Mesendoderm (in vitro differentiated cells): ENCODE data around the gene LRSAM1.

Experiments used
- DNase-seq: peaks from one replicate; pipeline ENCODE4 v3.0.0; 2013
- H2AK5ac ChIP-seq: 2 replicates; pipeline ENCODE4 v1.6.1; 2013; ENCODE audit warnings: low read length, inconsistent platforms
- H2BK120ac ChIP-seq: 2 replicates; pipeline ENCODE4 v1.6.1; 2013; ENCODE audit warnings: low read depth, mild to moderate bottlenecking, low read length, moderate library complexity, mixed read lengths
- H2BK15ac ChIP-seq: replicated peaks from 2 replicates; pipeline ENCODE4 v1.6.1; 2013; ENCODE audit warnings: low read depth, mild to moderate bottlenecking, moderate library complexity
- H2BK5ac ChIP-seq: 2 replicates; pipeline ENCODE4 v1.6.1; 2013; ENCODE audit warnings: low read length, inconsistent platforms
- H3K18ac ChIP-seq: 2 replicates; pipeline ENCODE4 v1.6.1; 2013; ENCODE audit warnings: mild to moderate bottlenecking, low read length, mixed read lengths
- H3K23ac ChIP-seq: one replicate; pipeline ENCODE4 v1.6.1; 2013; ENCODE audit warnings: low read length
- H3K27ac ChIP-seq: 2 replicates; pipeline ENCODE4 v1.5.1; 2013; ENCODE audit warnings: low read depth, mild to moderate bottlenecking, inconsistent platforms, low read length, moderate library complexity
- H3K27me3 ChIP-seq: 2 replicates; pipeline ENCODE4 v1.6.1; 2013; ENCODE audit warnings: low read length, control low read depth, mild to moderate bottlenecking, inconsistent platforms; ENCODE audit not compliant: insufficient read depth, poor library complexity
- H3K36me3 ChIP-seq: 2 replicates; pipeline ENCODE4 v1.6.1; 2013; ENCODE audit warnings: low read length, inconsistent platforms; ENCODE audit not compliant: control insufficient read depth, insufficient read depth
- H3K4ac ChIP-seq: one replicate; pipeline ENCODE4 v1.6.1; 2013; ENCODE audit warnings: low read depth, mild to moderate bottlenecking, low read length, moderate library complexity
- H3K4me1 ChIP-seq: 2 replicates; pipeline ENCODE4 v1.6.1; 2013; ENCODE audit warnings: low read depth, low read length, inconsistent platforms; ENCODE audit not compliant: control insufficient read depth
- H3K4me2 ChIP-seq: 2 replicates; pipeline ENCODE4 v1.6.1; 2013; ENCODE audit warnings: low read length
- H3K4me3 ChIP-seq: 2 replicates; pipeline ENCODE4 v1.5.1; 2013; ENCODE audit warnings: mild to moderate bottlenecking, low read length
- H3K56ac ChIP-seq: one replicate; pipeline ENCODE4 v1.6.1; 2013; ENCODE audit warnings: low read length
- H3K79me1 ChIP-seq: 2 replicates; pipeline ENCODE4 v1.6.1; 2013; ENCODE audit warnings: low read length, inconsistent platforms
- H3K79me2 ChIP-seq: 2 replicates; pipeline ENCODE4 v1.6.1; 2013; ENCODE audit warnings: mild to moderate bottlenecking, low read length; ENCODE audit not compliant: control insufficient read depth, insufficient read depth
- H3K9ac ChIP-seq: 2 replicates; pipeline ENCODE4 v1.6.1; 2013; ENCODE audit warnings: low read length, inconsistent platforms
- H4K5ac ChIP-seq: one replicate; pipeline ENCODE4 v1.6.1; 2013; ENCODE audit warnings: low read length
- H4K8ac ChIP-seq: one replicate; pipeline ENCODE4 v1.6.1; 2013; ENCODE audit warnings: low read depth, mild to moderate bottlenecking, control low read depth, low read length, moderate library complexity
- WGBS: extraction: QIAGEN DNeasy Blood & Tissue Kit; methylation state at CpG from one replicate; pipeline ENCODE4 v1.1.7; 2013; ENCODE audit warnings: low lambda C conversion rate, missing lambda C conversion rate; ENCODE audit not compliant: insufficient coverage; ENCODE audit errors: extremely low coverage; 5-methylcytosine and 5-hydroxymethylcytosine counted together

The LRSAM1 gene

DNA sequence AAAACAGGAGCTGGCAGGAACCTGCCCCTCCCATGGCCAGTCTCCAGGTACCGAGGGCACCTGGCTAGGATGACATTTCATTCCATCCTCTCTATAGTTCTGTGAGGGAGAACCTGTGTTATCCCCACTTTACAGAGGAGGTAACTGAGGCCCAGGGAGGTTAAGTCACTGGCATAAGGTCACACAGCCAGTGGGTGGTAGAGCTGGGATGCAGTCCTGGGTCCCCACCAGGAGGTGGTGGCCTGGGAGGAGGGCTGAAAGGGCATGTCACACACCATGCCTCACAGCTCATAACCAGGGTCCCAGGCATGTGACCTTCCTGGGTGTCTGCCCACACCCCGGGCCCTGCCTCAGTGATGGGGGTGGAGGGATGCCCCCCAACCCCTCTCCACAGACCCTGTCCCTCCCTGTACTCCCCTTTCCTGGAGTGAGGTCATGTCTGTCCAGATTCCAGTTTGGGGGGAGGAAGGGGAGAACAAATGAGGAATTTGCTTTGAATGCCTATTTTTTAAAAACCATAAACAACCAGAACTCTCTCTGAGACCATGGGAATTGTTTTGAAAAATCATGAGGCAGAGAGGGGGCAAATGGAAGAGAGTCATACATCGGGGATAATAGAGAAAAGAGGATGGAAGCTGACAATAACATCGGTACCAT lies 83.1 kb downstream of the LRSAM1 start:
- H2BK120ac ChIP-seq: no peak overlapping the region
- H3K4me1 ChIP-seq: no peaks in the 10 kb centered on the region
- no peak overlapping the region for H4K5ac ChIP-seq
- H3K27ac ChIP-seq: no peak overlapping the region
- no peak overlapping the region for H3K9ac ChIP-seq
- H2BK15ac ChIP-seq: no peak overlapping the region
- peaks cover 5% of the 10 kb centered on the region for H3K79me1 ChIP-seq
- no peak overlapping the region for H3K56ac ChIP-seq
- no peak overlapping the region for H3K18ac ChIP-seq
- DNase-seq: no peak
- no peak overlapping the region for H4K8ac ChIP-seq
- no peaks in the 10 kb centered on the region for H3K79me2 ChIP-seq
- no peak overlapping the region for H3K23ac ChIP-seq
- H3K36me3 ChIP-seq: no peaks in the 10 kb centered on the region
- no peak overlapping the region for H3K4ac ChIP-seq
- no peak overlapping the region for H3K4me3 ChIP-seq
- no peak overlapping the region for H2AK5ac ChIP-seq
- no CpG with 5 or more reads among the region's 4 CpGs for WGBS
- no peak overlapping the region for H3K4me2 ChIP-seq
- no peaks in the 10 kb centered on the region for H3K27me3 ChIP-seq
- no peak overlapping the region for H2BK5ac ChIP-seq

DNA sequence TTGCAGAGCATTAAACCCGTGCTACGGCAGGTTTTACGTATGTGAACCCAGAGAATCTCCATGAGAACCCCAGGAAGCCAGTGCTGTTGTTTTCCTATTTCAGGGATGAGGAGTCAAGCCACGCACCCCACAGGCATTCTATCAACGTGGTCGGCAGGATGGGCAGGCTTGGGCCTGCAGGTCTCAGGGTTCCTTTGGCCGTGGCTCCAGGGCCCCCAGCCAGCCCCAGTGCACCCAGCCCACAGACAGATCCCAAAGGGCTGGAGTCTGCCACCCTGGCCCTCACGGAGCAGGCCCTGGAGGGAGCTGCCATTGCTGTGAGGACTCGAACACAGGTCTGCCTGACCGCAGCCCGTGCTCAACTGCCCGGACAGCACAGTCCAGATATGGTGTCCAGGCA lies 83.6 kb downstream of the LRSAM1 start:
- no peak overlapping the region for H4K8ac ChIP-seq
- H3K27ac ChIP-seq: no peak overlapping the region
- H3K18ac ChIP-seq: no peak overlapping the region
- H3K4me1 ChIP-seq: no peaks in the 10 kb centered on the region
- no peak overlapping the region for H2AK5ac ChIP-seq
- H3K23ac ChIP-seq: no peak overlapping the region
- no peaks in the 10 kb centered on the region for H3K79me2 ChIP-seq
- H2BK120ac ChIP-seq: no peak overlapping the region
- no peak overlapping the region for H3K56ac ChIP-seq
- no peaks in the 10 kb centered on the region for H3K27me3 ChIP-seq
- no peak for DNase-seq
- no peaks in the 10 kb centered on the region for H3K36me3 ChIP-seq
- H3K4me2 ChIP-seq: no peak overlapping the region
- H3K79me1 ChIP-seq: peaks cover 7% of the 10 kb centered on the region
- H3K4ac ChIP-seq: no peak overlapping the region
- no peak overlapping the region for H3K4me3 ChIP-seq
- WGBS: no CpG with 5 or more reads among the region's 12 CpGs
- H2BK15ac ChIP-seq: no peak overlapping the region
- no peak overlapping the region for H4K5ac ChIP-seq
- H3K9ac ChIP-seq: no peak overlapping the region
- no peak overlapping the region for H2BK5ac ChIP-seq

DNA sequence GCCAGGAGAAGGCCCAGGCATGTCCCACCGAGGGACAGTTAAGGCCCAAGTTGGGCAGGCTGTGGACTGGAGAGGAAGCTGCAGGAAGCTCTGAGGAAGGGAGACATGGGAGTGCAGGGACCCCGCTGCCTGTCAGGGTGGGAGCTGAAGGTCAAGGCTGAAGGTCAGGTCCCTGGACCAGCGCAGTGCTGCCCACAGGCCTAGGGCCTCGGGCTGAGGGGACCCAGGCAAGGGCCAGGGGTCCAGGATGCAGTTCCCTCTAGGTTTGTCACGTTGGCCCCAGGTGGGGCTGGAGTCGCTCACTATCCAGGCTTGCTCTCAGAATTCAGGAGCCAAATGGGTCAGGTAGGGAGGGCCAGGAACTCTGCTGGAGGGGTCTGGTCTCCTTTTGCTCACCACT lies 84.1 kb downstream of the LRSAM1 start:
- H3K79me1 ChIP-seq: peaks cover 9% of the 10 kb centered on the region

DNA sequence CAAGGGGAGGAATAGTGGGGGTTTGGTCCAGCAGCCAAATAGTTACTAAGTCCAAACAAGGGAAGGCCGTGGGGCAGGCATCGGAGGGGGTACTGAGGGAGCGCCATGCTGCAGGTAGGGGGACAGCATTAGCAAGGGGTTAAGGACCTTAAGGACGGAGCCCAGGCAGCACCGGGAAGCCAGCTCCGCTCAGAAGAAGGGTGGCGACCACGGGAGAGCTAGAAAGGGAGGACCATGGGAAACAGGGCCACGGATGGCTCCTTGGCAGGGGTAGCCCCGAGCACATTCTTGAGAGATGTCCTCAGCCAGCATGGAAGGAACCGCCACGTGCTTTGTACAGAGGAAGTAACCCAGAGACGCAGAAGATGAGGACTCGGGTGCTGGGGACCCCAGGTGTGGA lies 84.5 kb downstream of the LRSAM1 start:
- Histone ChIP-seq H2AK5ac (no peak overlapping the region), H3K27ac (no peak overlapping the region), H3K79me1 (peaks cover 12% of the 10 kb centered on the region), H3K23ac (no peak overlapping the region), H3K4ac (no peak overlapping the region), H2BK5ac (no peak overlapping the region), H3K36me3 (no peaks in the 10 kb centered on the region), H3K9ac (no peak overlapping the region), H2BK120ac (no peak overlapping the region), H3K56ac (no peak overlapping the region), H3K18ac (no peak overlapping the region), H2BK15ac (no peak overlapping the region), H3K4me2 (no peak overlapping the region), H3K4me3 (no peak overlapping the region), H3K4me1 (no peaks in the 10 kb centered on the region), H3K27me3 (no peaks in the 10 kb centered on the region), H4K8ac (no peak overlapping the region), H3K79me2 (peaks cover 6% of the 10 kb centered on the region), H4K5ac (no peak overlapping the region)
- no CpG with 5 or more reads among the region's 14 CpGs for WGBS
- no peak for DNase-seq

More for the DNA sequence above, 84.1 kb downstream of the LRSAM1 start:
- WGBS: no CpG with 5 or more reads among the region's 6 CpGs
- no peak overlapping the region for H2BK120ac ChIP-seq
- H3K4me2 ChIP-seq: no peak overlapping the region
- no peaks in the 10 kb centered on the region for H3K27me3 ChIP-seq
- H3K18ac ChIP-seq: no peak overlapping the region
- H3K4ac ChIP-seq: no peak overlapping the region
- H2AK5ac ChIP-seq: no peak overlapping the region
- H3K9ac ChIP-seq: no peak overlapping the region
- H3K4me3 ChIP-seq: no peak overlapping the region
- DNase-seq: no peak
- H4K5ac ChIP-seq: no peak overlapping the region
- H3K56ac ChIP-seq: no peak overlapping the region
- no peak overlapping the region for H4K8ac ChIP-seq
- H2BK5ac ChIP-seq: no peak overlapping the region
- H3K79me2 ChIP-seq: peaks cover 4% of the 10 kb centered on the region
- H3K4me1 ChIP-seq: no peaks in the 10 kb centered on the region
- no peak overlapping the region for H3K27ac ChIP-seq
- H3K36me3 ChIP-seq: no peaks in the 10 kb centered on the region
- H2BK15ac ChIP-seq: no peak overlapping the region
- H3K23ac ChIP-seq: no peak overlapping the region

DNA sequence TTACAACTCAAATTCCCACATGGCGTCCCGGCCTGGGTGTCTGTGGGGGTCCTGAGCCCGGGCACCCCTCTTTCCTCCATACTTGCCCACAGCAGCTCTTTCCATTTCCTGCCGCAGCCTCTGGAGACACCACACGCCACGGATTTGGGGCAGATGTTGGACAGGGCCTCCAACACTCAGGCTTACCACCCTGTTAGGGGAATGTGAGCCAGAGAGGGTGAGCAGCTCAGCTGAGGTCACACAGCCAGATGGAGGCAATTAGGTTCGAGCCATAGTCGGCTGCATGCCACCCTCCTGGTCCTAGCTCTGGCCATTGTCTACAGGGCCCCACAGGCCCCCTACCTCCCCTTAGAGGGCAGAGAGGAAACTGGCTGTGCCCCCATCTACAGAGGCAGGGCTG lies 85.2 kb downstream of the LRSAM1 start:
- H2AK5ac ChIP-seq: no peak overlapping the region
- H3K4ac ChIP-seq: no peak overlapping the region
- no CpG with 5 or more reads among the region's 8 CpGs for WGBS
- H3K4me3 ChIP-seq: no peak overlapping the region
- no peak overlapping the region for H2BK5ac ChIP-seq
- peaks cover 18% of the 10 kb centered on the region for H3K79me1 ChIP-seq
- H3K23ac ChIP-seq: peak overlapping the region; percentile 95
- no peak overlapping the region for H2BK15ac ChIP-seq
- H3K9ac ChIP-seq: no peak overlapping the region
- no peak overlapping the region for H3K4me2 ChIP-seq
- no peak for DNase-seq
- no peak overlapping the region for H4K5ac ChIP-seq
- no peak overlapping the region for H3K56ac ChIP-seq
- peaks cover 10% of the 10 kb centered on the region for H3K79me2 ChIP-seq
- no peak overlapping the region for H4K8ac ChIP-seq
- H2BK120ac ChIP-seq: no peak overlapping the region
- no peaks in the 10 kb centered on the region for H3K36me3 ChIP-seq
- no peaks in the 10 kb centered on the region for H3K27me3 ChIP-seq
- no peak overlapping the region for H3K18ac ChIP-seq
- H3K27ac ChIP-seq: no peak overlapping the region
- H3K4me1 ChIP-seq: no peaks in the 10 kb centered on the region

DNA sequence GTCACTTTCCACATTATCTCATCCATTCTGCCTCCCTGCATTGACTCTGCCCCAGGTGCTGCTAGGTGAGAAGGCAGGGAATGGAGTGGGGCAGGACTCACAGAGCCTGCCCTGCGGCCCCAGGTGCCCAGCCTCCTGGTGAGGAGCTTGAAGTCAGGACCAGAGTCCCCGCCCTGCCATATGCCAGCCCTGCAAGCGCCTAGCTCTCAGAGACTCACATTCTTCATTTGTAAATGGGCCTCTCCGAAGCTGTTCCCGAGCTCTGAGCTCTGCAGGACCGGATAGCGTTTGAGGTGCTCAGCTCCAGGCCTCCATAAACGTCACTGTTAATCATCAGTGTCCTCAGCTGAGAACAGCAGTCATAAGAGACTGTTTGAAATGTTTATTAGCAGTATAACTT lies 85.7 kb downstream of the LRSAM1 start:
- H3K18ac ChIP-seq: no peak overlapping the region
- no CpG with 5 or more reads among the region's 8 CpGs for WGBS
- no peak overlapping the region for H3K4me2 ChIP-seq
- H3K36me3 ChIP-seq: no peaks in the 10 kb centered on the region
- no peak overlapping the region for H4K5ac ChIP-seq
- H3K79me1 ChIP-seq: peaks cover 19% of the 10 kb centered on the region
- no peaks in the 10 kb centered on the region for H3K4me1 ChIP-seq
- no peak overlapping the region for H3K56ac ChIP-seq
- H2BK15ac ChIP-seq: no peak overlapping the region
- no peak overlapping the region for H3K4me3 ChIP-seq
- H3K79me2 ChIP-seq: peaks cover 10% of the 10 kb centered on the region
- no peak overlapping the region for H3K23ac ChIP-seq
- H3K27me3 ChIP-seq: no peaks in the 10 kb centered on the region
- H3K27ac ChIP-seq: no peak overlapping the region
- H2AK5ac ChIP-seq: no peak overlapping the region
- H3K4ac ChIP-seq: no peak overlapping the region
- H2BK120ac ChIP-seq: no peak overlapping the region
- no peak overlapping the region for H3K9ac ChIP-seq
- DNase-seq: no peak
- no peak overlapping the region for H4K8ac ChIP-seq
- H2BK5ac ChIP-seq: no peak overlapping the region
